Choroid plexus epithelial cell (primary cell): ENCODE measurements around the gene TPCN1.

Experiments
- DNase-seq: peaks from one replicate; pipeline ENCODE4 v3.0.0-alpha.2; 2010; ENCODE audit warnings: low read depth
- H3K4me3 ChIP-seq: 2 replicates; pipeline ENCODE4 v1.5.1; 2011; ENCODE audit warnings: low read depth, mild to moderate bottlenecking, control low read depth, low read length, moderate library complexity
- TF ChIP-seq, protein P1 (sequence below): conservative IDR thresholded peaks from 2 replicates; pipeline ENCODE4 v1.5.1; 2011; ENCODE audit warnings: low read depth, mild to moderate bottlenecking, control low read depth, inconsistent platforms, low read length, moderate library complexity

TPCN1 gene

DNA sequence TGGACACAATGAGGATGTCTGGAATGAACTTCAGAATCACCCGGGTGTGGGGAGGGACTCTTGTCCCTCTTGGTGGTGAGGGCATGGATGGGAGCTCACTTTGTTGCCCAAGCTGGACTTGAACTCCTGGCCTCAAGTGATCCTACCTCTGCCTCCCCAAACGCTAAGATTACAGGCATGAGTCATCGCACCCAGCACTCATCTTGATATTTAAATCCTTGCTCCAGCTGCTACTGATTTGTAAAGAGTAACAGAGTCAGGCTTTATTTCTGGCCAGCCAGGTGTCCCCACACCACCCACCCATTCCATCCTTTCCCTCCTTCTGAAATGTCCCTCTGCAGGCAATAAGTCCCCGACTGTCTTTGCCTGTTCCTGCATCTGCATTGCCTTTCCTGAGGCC is 40.9 kb upstream of the TPCN1 start:
- no peak overlapping the region for H3K4me3 ChIP-seq
- TF ChIP-seq, protein P1, sequence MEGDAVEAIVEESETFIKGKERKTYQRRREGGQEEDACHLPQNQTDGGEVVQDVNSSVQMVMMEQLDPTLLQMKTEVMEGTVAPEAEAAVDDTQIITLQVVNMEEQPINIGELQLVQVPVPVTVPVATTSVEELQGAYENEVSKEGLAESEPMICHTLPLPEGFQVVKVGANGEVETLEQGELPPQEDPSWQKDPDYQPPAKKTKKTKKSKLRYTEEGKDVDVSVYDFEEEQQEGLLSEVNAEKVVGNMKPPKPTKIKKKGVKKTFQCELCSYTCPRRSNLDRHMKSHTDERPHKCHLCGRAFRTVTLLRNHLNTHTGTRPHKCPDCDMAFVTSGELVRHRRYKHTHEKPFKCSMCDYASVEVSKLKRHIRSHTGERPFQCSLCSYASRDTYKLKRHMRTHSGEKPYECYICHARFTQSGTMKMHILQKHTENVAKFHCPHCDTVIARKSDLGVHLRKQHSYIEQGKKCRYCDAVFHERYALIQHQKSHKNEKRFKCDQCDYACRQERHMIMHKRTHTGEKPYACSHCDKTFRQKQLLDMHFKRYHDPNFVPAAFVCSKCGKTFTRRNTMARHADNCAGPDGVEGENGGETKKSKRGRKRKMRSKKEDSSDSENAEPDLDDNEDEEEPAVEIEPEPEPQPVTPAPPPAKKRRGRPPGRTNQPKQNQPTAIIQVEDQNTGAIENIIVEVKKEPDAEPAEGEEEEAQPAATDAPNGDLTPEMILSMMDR, result no peak
- DNase-seq, result no peak

DNA sequence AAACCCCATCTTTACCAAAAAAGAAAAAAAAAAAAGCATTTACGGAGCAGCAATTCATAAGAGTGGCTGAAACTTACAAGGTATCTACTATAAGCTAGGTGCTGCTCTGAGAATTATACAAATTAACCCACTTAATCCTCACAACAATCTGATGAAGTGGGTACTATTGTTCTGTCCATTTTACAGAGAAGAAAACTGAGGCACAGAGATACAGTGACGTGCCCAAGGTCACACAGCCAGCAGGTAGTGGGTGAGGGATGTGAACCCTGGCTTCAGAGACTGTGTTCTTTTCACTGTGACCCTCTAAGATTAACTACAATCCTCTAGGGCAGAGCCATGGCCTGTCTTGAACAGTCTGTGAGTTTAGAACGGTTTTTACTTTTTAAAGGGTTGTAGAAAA is 39.3 kb upstream of the TPCN1 start:
- TF ChIP-seq, protein P1, result no peak
- no peak for DNase-seq
- no peak overlapping the region for H3K4me3 ChIP-seq

DNA sequence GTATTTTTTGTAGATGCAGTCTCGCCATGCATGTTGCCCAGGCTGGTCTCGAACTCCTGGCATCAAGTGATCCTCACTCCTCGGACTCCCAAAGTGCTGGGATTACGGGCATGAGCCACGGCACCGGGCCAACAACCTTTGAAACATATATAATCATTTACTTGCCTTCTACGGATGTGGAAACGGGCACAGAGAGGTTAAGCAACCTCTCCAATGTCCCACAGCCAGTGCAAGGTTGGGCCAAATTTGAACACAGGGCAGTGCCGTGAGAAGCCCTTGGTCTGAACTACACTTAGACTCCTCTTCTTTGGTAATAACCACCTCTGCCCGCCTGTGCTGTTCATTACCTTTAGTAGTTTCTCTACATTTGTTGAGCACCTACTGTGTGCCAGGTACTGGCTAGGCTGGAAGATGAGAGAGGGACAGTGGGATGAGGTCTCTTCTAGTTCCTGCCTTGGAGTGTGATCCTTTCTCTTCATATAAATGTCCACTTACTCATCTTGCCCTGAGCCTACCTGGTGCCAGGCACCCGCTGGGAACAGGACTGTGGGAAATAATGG is 38.2 kb upstream of the TPCN1 start:
- DNase-seq, result no peak
- TF ChIP-seq, protein P1, result no peak

DNA sequence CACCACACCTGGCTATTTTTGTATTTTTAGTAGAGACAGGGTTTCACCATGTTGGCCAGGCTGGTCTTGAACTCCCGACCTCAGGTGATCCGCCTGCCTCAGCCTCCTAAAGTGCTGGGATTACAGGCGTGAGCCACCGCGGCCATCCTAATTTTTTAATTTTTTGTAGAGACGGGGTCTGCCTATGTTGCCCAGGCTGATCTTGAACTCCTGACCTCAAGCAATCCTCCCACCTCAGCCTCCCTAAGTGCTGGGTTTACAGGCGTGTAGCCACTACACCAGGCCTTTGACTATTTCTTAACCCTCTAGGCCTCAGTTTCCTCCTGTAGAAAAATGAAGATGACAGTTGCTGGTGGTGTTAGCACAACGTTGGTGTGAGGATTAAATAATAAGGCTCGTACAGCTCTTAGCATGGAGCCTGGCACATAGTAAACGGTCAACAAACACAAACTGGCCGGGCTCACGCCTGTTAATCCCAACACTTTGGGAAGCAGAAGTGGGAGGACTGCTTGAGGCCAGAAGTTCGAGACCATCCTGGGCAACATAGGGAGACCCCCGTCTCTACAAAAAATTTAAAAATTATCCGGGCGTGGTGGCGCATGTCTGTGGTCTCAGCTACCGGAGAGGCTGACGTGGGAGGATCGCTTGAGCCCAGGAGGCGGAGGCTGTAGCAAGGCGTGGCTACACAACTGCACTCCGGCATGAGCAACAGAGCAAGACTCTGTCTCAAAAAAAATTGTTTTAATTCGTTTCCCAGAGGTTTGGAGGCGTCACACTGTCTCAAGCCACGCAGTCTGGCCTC is 37.0 kb upstream of the TPCN1 start:
- TF ChIP-seq, protein P1, result no peak
- H3K4me3 ChIP-seq, result peak overlapping the region; percentile 96
- no peak for DNase-seq

More for the DNA sequence above, 38.2 kb upstream of the TPCN1 start:
- no peak overlapping the region for H3K4me3 ChIP-seq

DNA sequence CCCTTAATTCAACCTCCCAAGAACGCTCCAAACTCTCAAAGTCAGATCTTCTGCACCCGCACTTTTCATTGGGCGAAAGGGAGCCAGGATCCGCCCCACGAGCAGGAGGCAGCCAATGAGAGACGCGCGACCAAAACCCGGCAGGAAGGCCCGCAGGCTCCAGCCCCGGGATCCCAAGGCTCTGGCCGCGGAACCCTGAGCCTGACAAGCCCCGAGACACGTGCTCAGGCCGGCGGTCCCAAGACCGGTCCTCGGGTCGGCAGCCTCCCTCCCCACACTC is 36.4 kb upstream of the TPCN1 start:
- TF ChIP-seq, protein P1, result no peak
- DNase-seq, result peak; percentile 93
- peak overlapping the region; percentile 96 for H3K4me3 ChIP-seq

DNA sequence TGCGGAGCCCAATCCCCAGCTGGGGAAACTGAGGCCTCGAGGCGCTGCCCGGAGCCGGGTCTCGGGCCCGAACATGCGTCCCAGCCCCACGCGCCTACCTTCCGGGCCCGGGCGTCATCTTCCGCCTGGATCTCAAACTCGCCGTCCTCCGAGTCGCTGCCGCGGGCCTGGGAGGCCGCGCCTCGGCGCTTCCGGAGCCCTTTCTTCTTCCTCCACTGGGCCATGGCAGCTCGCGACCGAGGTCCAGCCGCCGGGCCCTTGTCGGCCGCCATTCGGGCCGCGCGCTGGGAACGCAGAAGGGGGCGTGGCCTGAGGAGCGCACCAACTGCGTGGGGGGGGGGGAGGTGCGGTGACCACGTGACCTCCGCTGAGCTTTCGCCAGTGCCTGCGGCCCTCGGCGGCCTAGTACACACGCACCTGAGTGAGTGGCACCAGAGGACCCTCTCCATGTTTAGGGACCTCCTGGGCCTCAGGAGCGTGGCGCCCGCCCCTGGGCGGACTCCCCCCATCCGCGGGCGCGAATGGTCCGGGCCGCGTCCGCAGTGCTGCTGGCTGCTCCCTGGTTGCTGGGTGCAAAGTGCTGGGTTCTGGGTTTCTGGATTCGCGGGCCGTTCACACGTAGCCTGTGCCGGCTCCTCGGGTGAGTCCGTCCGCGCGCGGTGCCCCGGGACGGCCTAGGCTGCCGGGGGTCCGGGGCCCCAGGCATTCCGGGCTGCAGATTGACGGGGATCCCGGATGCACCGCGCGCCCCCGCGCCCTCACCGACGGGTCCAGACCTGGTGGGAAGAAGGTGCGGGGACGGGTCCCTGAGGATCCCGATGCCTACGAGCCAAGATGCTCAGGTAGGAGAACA is 35.9 kb upstream of the TPCN1 start, which contains the start of the genes DDX54 and RITA1:
Gene DDX54, minus strand, starts transcription at position 299 of the 853 bp plus-strand sequence. Its CDS starts 27 bp downstream, at position 272.
Gene RITA1, plus strand, starts transcription at position 542 of the 853 bp plus-strand sequence. CDS start 1,026 bp downstream, outside the sequence.
- peak; percentile 76 for DNase-seq
- TF ChIP-seq, protein P1, result no peak
- H3K4me3 ChIP-seq, result peak within 1 kb of the TSS; percentile 96
